Stimulated activated CD4-positive, alpha-beta T cell treated with anti-CD3 and anti-CD28 coated beads, Interleukin-12 subunit alpha, Interleukin-12 subunit beta, amount 100 ng/mL, for 48 hours (primary cell): ENCODE measurements around the gene ROGDI.
A peak's percentile ranks its signal among the peaks of the same experiment; 100 is the strongest.
"Not testable (repeated sequence)": the region's sequence is repeated elsewhere in the genome, so short reads cannot be mapped to it uniquely, and the experiment has no call there.

ENCODE experiments used
- DNase-seq, 3 donors: peaks; one replicate each; pipeline ENCODE4 v3.0.0-alpha.2; 2020; ENCODE audit warnings: low read depth in 2 of 3, low spot score in 1 of 3

Gene ROGDI

GRCh38 chr16:4792951-4793513 is 9.4 kb downstream of the ROGDI start:
- DNase-seq, result no peak

- DNase-seq, result no peak
Observed at GRCh38 chr16:4790871-4791270, 11.6 kb downstream of the ROGDI start.

DNA sequence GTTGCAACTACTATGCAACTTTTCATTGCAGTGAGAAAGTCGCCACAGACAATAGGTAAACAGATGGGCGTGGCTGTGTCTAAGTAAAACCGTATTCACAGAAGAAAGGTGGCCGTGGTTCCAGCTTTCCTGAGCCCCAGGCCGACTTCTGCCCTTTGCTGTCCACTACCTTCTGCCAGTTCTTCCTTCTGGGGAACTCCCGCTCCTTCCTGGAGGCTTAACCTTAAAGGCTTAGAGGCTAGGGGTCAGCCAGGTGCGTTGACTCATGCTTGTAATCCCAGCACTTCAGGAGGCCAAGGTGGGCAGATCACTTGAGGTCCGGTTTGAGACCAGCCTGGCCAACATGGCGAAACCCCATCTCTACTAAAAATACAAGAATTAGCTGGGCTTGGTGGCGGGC is 12.2 kb downstream of the ROGDI start:
- DNase-seq, result no peak

DNA sequence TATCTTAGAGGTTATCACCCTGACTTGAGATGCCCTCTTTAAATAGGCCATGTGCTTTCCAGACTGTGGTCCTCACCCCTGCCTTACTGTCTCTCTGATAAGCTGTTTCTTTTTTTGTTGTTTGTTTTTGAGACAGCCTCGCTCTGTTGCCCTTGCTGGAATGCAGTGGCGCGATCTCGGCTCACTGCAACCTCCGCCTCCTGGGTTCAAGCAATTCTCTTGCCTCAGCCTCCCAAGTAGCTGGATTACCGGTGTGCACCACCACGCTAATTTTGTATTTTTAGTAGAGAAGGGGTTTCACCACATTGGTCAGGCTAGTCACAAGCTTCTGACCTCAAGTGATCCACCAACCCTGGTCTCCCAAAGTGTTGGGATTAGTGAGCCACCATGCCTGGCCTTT is 13.5 kb downstream of the ROGDI start:
- no peak for DNase-seq

GRCh38 chr16:4788489-4788889 is 13.9 kb downstream of the ROGDI start:
- DNase-seq, result no peak

GRCh38 chr16:4787627-4788482 is 14.6 kb downstream of the ROGDI start, which contains the start of gene SEPTIN12:
TSS of gene SEPTIN12 (minus strand) at chr16:4788345. CDS start at chr16:4787645, 700 bp downstream.
- DNase-seq, result no peak

- DNase-seq, result no peak
Observed at GRCh38 chr16:4787068-4787467, 15.4 kb downstream of the ROGDI start.

GRCh38 chr16:4785758-4786433 is 16.5 kb downstream of the ROGDI start:
- DNase-seq, result no peak

GRCh38 chr16:4784444-4784987 is 17.9 kb downstream of the ROGDI start:
- not testable (repeated sequence) for DNase-seq

- DNase-seq, result no peak
Observed at GRCh38 chr16:4783951-4784336, 18.5 kb downstream of the ROGDI start.

- no peak for DNase-seq
Observed at GRCh38 chr16:4783251-4783950, 19.0 kb downstream of the ROGDI start.

- DNase-seq, result no peak
Observed at GRCh38 chr16:4780235-4780634, 22.2 kb downstream of the ROGDI start.

DNA sequence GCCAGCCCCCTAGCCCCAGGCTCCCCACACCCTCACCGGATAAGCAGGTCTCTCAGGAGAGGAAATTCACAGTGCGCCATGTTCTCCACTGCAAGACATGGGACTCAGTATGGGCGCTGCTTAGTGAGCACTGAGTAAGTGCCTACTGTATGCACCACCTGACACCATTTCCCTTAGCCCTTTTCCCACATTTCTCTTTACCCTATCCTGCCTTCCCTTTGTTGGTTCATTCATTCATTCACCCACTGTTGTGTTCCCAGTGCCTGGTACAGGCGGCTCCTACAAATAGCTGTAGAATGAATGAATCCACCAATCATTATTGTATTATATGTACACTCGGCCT is 24.4 kb downstream of the ROGDI start:
- DNase-seq, result no peak

DNA sequence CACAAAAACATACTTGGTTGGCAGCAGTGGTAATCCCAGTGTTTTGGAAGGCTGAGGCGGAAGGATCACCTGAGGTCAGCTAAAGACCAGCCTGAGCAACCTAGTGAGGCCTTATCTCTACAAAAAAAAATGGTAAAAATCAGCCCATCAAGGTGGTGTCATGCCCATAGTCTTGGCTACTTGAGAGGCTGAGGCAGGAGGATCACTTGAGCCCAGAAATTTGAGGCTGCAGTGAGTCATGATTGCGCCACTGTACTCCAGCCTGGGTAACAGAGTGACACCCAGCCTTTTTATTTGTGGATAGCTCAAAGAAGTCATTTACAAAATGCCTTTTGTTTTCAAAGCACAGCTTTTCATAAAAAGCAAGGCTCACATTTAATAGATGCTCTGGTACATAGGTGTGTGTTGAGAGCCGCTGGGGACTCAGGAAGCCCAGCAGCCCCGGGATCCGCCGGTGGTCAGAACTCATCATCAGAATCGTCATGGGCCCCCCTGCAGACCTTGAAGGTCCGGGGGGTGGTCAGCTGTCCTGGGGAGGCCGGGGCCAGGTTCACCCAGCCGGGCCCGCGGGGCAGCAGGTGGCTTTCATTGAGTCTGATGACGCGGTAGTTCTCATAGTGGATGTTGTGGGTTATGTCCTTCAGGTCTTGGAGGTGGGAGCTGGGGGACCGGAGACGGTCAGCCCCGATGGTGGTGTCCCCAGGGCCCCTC is 24.9 kb downstream of the ROGDI start:
- DNase-seq, result no peak

DNA sequence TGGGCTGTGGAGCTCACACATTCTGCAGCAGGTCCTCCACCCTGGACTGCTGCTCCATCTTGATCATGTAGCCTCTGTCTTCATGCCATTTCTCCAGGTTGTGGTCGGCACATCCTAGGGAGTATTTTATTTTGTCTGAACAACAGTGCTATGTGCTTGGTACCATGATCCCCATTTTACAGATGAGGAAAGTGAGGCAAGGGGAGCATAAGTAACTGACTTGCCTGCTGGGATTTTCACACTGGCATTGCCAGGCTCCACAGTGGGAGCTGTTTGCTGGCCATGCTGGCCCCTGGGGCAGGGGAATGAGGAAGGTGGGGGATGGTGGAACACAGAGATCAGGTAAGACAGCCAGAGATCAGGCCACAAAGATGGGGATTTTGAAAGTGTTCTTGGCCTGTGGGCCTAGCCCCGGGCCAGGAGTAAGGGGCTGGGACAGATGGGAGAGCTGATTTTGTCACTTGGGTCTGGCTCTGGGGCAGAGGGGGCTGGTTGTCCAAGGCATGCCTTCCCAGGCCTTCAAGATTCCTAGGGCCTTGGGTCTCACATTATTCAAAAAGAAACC is 26.2 kb downstream of the ROGDI start:
- no peak for DNase-seq

GRCh38 chr16:4775005-4775404 is 27.4 kb downstream of the ROGDI start:
- no peak for DNase-seq

GRCh38 chr16:4772351-4772750 is 30.1 kb downstream of the ROGDI start:
- no peak for DNase-seq

DNA sequence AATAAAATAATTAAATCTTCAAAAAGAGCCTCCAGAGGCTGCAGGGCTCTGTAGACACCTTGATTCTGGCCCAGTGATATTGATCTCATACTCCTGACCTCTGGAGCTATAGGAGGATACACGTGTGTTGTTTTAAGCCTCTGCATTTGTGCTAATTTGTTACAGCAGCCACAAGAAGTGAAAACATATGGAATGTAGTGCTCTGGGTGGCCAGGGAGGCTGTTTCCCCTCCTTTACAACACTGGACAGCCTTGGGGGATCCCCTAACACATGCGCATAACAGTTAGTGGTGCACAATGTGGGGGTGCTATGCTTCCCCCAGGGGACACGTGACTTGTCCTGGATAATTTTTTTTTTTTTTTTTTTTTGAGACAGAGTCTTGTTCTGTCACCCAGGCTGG is 30.8 kb downstream of the ROGDI start:
- DNase-seq, result no peak

- no peak for DNase-seq
Observed at GRCh38 chr16:4769306-4769638, 33.2 kb downstream of the ROGDI start.

GRCh38 chr16:4768549-4769305 is 33.7 kb downstream of the ROGDI start:
- peak; percentile 86 to 91 (median 88) for DNase-seq
